RWPE1 (cell line): Measurements from ENCODE around the gene CLCNKA.
A peak's percentile ranks its signal among the peaks of the same experiment; 100 is the strongest.

Source experiments
- CTCF ChIA-PET: fragments of 350-600 bp; sonication (Branson Sonifier 250); formaldehyde crosslinking; extraction: SDS; loops from one replicate; lab custom pipeline; 2021; lab: Yijun Ruan, JAX
- POLR2A ChIA-PET: fragments of 400-600 bp; formaldehyde crosslinking; extraction: SDS; loops from one replicate; lab custom pipeline; 2020; ENCODE audit warnings: antibody characterized with exemption; ENCODE audit not compliant: low non-redundant PET; lab: Yijun Ruan, JAX
- DNase-seq: peaks from one replicate; pipeline ENCODE4 v3.0.0; 2012; ENCODE audit warnings: low spot score
- H3K27ac ChIP-seq: fragments of 450-650 bp; 2 replicates; pipeline ENCODE4 v1.5.1; 2017
- CTCF ChIP-seq: fragments of 450-650 bp; conservative IDR thresholded peaks from 2 replicates; pipeline ENCODE4 v1.5.1; 2017; ENCODE audit warnings: low read depth, mild to moderate bottlenecking

CLCNKA gene

GRCh38 chr1:16073490-16074119 is 51.8 kb downstream of the CLCNKA start, which contains the start of gene FAM131C:
Gene FAM131C (minus strand): TSS chr1:16073651. CDS start chr1:16073442, 209 bp downstream.
- peak; percentile 67 for DNase-seq
- TF ChIP-seq CTCF = peak; percentile 92
- ChIA-PET CTCF (interaction anchor here (0.5 to 1.9 kb wide), 11 partner anchors 9 to 282 kb away, joined by 3 to 9 read pairs (median 3); no protein-coding TSS in a partner anchor), POLR2A (no interaction called here)
- peak within 1 kb of the TSS; percentile 73; the same call in 1 of the 2 replicates for H3K27ac ChIP-seq

GRCh38 chr1:16074217-16074616 is 52.4 kb downstream of the CLCNKA start:
- H3K27ac ChIP-seq = peak overlapping the region; percentile 73; the same call in 1 of the 2 replicates
- TF ChIP-seq CTCF = no peak
- ChIA-PET POLR2A (no interaction called here), CTCF (interaction anchor here (0.9 kb wide), 1 partner anchor 113 kb away, joined by 3 read pairs; no protein-coding TSS in a partner anchor)
- no peak for DNase-seq

- H3K27ac ChIP-seq = peak overlapping the region; percentile 73
- no peak for DNase-seq
- POLR2A ChIA-PET = interaction anchor here (0.6 kb wide), 1 partner anchor 18 kb away, joined by 4 read pairs; no protein-coding TSS in a partner anchor
- CTCF ChIA-PET = interaction anchor here (0.6 to 1.0 kb wide), 4 partner anchors 42 to 173 kb away, joined by 3 to 6 read pairs (median 4); partner anchors contain the start of gene SRARP
- no peak for TF ChIP-seq CTCF
Observed at GRCh38 chr1:16075337-16076030, 53.6 kb downstream of the CLCNKA start.

GRCh38 chr1:16076031-16076864 is 54.4 kb downstream of the CLCNKA start:
- POLR2A ChIA-PET = no interaction called here
- peak; percentile 85 for DNase-seq
- CTCF ChIA-PET = interaction anchor here (0.6 to 1.0 kb wide), 4 partner anchors 43 to 219 kb away, joined by 3 to 4 read pairs (median 4); no protein-coding TSS in a partner anchor
- peak overlapping the region; percentile 73 for H3K27ac ChIP-seq
- no peak for TF ChIP-seq CTCF

GRCh38 chr1:16076865-16077238 is 55.0 kb downstream of the CLCNKA start:
- no peak for TF ChIP-seq CTCF
- peak overlapping the region; percentile 73 for H3K27ac ChIP-seq
- peak; percentile 76 for DNase-seq
- CTCF ChIA-PET = interaction anchor here (0.6 kb wide), 1 partner anchor 111 kb away, joined by 3 read pairs; no protein-coding TSS in a partner anchor
- POLR2A ChIA-PET = no interaction called here
